Nephron progenitor cell (in vitro differentiated cells): ENCODE data around the gene LCK.

Experiments
- DNase-seq: peaks from one replicate; pipeline ENCODE4 v3.0.0; 2021
- H3K27ac Mint-ChIP-seq: 2 replicates; pipeline ENCODE4 v1.8.0; 2021; ENCODE audit warnings: mild to moderate bottlenecking, moderate library complexity, mixed read lengths
- H3K27me3 Mint-ChIP-seq: 2 replicates; pipeline ENCODE4 v1.8.0; 2021; ENCODE audit warnings: mild to moderate bottlenecking, low read depth, mixed read lengths; ENCODE audit not compliant: poor library complexity
- H3K36me3 Mint-ChIP-seq: 2 replicates; pipeline ENCODE4 v1.8.0; 2021; ENCODE audit warnings: low read depth, mixed read lengths
- H3K4me1 Mint-ChIP-seq: 2 replicates; pipeline ENCODE4 v1.8.0; 2021; ENCODE audit warnings: mixed read lengths
- H3K4me3 Mint-ChIP-seq: 2 replicates; pipeline ENCODE4 v1.8.0; 2021; ENCODE audit warnings: mild to moderate bottlenecking, moderate library complexity, mixed read lengths
- H3K9me3 Mint-ChIP-seq: 2 replicates; pipeline ENCODE4 v1.8.0; 2021; ENCODE audit warnings: mild to moderate bottlenecking, moderate library complexity, mixed read lengths
- CTCF ChIP-seq: fragments of 200-600 bp; sonication (generic); IDR thresholded peaks from 2 replicates; pipeline ENCODE4 v1.5.0; 2021; ENCODE audit warnings: antibody characterized with exemption

Gene LCK

GRCh38 chr1:32215629-32216480, 35.2 kb upstream of the LCK start:
- peaks cover 19% of the 10 kb centered on the region for H3K36me3 Mint-ChIP-seq
- H3K27me3 Mint-ChIP-seq, result peaks cover 4% of the 10 kb centered on the region
- H3K4me3 Mint-ChIP-seq, result no peak overlapping the region
- H3K4me1 Mint-ChIP-seq, result peaks cover 14% of the 10 kb centered on the region
- peak; percentile 75 for TF ChIP-seq CTCF
- peak; percentile 70 for DNase-seq
- peak overlapping the region; percentile 85 for H3K27ac Mint-ChIP-seq
- no peaks in the 10 kb centered on the region for H3K9me3 Mint-ChIP-seq

- peaks cover 21% of the 10 kb centered on the region for H3K4me1 Mint-ChIP-seq
- no peak overlapping the region for H3K4me3 Mint-ChIP-seq
- no peak for DNase-seq
- peak overlapping the region; percentile 64 for H3K27ac Mint-ChIP-seq
- peaks cover 19% of the 10 kb centered on the region for H3K36me3 Mint-ChIP-seq
- H3K9me3 Mint-ChIP-seq, result no peaks in the 10 kb centered on the region
- no peak for TF ChIP-seq CTCF
- H3K27me3 Mint-ChIP-seq, result peaks cover 4% of the 10 kb centered on the region
These were observed 34.5 kb upstream of the LCK start for GRCh38 chr1:32216566-32216965.

GRCh38 chr1:32219022-32219421, 32.0 kb upstream of the LCK start:
- peaks cover 44% of the 10 kb centered on the region for H3K4me1 Mint-ChIP-seq
- no peak for TF ChIP-seq CTCF
- no peak overlapping the region for H3K4me3 Mint-ChIP-seq
- H3K27ac Mint-ChIP-seq, result no peak overlapping the region
- peaks cover 24% of the 10 kb centered on the region for H3K36me3 Mint-ChIP-seq
- no peak for DNase-seq
- no peaks in the 10 kb centered on the region for H3K27me3 Mint-ChIP-seq
- H3K9me3 Mint-ChIP-seq, result no peaks in the 10 kb centered on the region

- peaks cover 48% of the 10 kb centered on the region for H3K4me1 Mint-ChIP-seq
- H3K36me3 Mint-ChIP-seq, result peaks cover 32% of the 10 kb centered on the region
- peak overlapping the region; percentile 96 for H3K4me3 Mint-ChIP-seq
- no peak for DNase-seq
- no peak for TF ChIP-seq CTCF
- H3K27ac Mint-ChIP-seq, result peak overlapping the region; percentile 95
- H3K9me3 Mint-ChIP-seq, result no peaks in the 10 kb centered on the region
- no peaks in the 10 kb centered on the region for H3K27me3 Mint-ChIP-seq
These were observed 30.1 kb upstream of the LCK start for GRCh38 chr1:32220746-32221580.

- Mint-ChIP-seq H3K27ac (peak overlapping the region; percentile 95), H3K9me3 (no peaks in the 10 kb centered on the region), H3K4me3 (peak overlapping the region; percentile 96), H3K4me1 (peaks cover 48% of the 10 kb centered on the region), H3K27me3 (no peaks in the 10 kb centered on the region), H3K36me3 (peaks cover 38% of the 10 kb centered on the region)
- TF ChIP-seq CTCF, result no peak
- DNase-seq, result no peak
These were observed 29.5 kb upstream of the LCK start for GRCh38 chr1:32221581-32221979.
